Kidney tubule cell (primary cell): ENCODE measurements around the gene MED6.

Experiments used
- DNase-seq: peaks from one replicate; pipeline ENCODE4 v3.0.0-alpha.2; 2018; ENCODE audit warnings: low spot score

MED6 gene

DNA sequence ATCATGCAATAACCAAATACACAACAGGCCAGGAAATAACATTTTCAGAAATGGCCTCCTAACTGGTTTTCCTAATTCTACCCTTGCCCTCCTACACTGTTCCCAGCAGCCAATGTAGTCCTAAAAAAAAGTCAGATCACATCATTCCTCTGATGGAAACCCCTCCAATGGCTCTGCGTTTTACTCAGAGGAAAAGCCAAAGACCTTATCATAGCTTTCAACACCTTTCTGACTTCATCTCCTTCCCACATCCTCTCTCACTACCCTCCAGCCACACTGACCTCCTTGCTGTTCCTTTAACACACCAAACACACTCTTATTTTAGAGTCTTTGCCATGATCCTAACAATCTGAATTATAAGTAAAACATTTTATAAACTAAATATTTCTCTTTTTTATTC is 1.1 kb downstream of the MED6 start:
- no peak for DNase-seq

DNA sequence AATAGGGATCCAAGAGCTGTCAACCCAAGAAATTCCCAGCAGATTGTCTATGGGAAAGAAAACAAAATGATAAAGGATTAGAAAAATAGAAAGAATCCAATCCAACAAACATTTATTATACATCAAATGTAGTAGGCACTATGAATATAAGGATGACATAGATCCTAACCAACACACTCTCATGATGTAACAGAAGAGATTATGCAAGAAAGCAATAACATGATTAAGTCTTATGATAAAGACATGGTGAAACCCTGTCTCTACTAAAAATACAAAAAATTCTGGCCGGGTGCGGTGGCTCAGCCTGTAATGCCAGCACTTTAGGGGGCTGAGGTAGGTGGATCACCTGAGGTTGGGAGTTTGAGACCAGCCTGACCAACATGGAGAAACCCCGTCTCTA is 2.7 kb downstream of the MED6 start:
- no peak for DNase-seq

GRCh38 chr14:70595443-70596185 is 4.8 kb downstream of the MED6 start:
- DNase-seq, result no peak

DNA sequence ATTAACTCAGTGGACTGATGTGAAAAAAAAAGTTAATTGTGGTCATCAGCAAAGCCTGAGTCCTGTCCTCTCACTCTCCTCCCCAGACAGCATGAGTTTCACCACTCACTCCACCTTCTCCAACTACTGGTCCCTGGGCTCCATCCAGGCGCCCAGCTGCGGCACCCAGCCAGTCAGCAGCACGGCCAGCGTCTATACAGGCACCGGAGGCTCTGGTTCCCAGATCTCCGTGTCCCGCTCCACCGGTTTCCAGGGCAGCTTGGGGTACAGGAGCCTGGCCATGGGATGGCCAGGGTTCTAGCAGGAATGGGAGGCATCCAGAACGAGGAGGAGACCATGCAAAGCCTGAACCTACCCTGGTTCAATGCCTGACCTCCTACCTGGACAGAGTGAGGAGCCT is 6.0 kb downstream of the MED6 start:
- DNase-seq, result no peak

DNA sequence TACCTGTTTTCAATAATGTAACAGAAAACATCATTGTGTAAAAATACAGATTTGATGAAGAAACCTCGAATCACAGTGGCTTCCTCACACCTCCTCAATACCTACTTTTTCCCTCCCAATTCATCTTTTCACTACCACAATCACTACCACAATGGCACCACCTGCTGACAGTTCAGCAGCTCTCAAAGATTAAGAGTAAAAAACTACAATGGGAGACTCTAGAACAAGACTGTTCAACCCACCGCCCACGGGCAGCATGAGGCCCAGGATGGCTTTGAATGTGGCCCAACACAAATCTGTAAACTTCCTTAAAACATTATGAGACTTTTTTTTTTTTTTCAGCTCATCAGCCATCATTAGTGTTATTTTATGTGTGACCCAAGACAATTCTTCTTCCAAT is 15.2 kb downstream of the MED6 start:
- DNase-seq, result no peak

GRCh38 chr14:70576891-70577290 is 23.6 kb downstream of the MED6 start:
- no peak for DNase-seq

DNA sequence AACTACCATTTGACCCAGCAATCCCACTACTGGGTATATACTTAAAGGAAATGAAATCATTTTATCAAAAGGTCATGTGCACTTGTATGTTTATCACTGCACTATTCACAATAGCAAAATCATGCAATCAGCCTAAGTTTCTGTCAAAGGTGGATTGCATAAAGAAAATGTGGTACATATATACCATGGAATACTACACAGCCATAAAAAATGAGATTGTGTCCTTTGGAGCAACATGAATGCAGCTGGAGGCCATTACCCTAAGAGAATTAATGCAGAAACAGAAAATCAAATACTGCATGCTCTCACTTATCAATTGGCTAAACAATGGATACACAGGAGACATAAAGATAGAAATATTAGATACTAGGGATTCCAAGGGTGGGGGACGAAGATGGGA is 27.4 kb downstream of the MED6 start:
- no peak for DNase-seq

GRCh38 chr14:70571139-70571538 is 29.3 kb downstream of the MED6 start:
- no peak for DNase-seq

DNA sequence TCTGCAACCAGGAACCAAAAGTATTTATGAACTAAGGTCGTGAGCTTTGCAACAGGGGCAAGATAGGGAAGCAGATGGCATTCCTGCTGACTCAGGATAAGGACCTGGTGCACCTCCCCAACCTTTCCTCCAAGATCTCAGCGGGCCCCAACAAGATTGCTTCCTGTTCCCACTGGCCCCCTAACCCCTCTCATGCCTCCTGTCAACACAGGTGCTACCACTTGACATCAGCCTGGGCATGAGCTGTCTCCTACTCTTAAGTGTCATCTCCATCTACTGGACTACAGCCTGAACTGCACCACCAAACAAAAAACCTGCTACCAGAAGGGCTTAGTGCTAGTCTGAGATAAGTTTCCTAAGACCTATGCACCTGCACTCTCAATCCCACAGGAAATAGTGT is 32.7 kb downstream of the MED6 start:
- DNase-seq, result peak; percentile 55

DNA sequence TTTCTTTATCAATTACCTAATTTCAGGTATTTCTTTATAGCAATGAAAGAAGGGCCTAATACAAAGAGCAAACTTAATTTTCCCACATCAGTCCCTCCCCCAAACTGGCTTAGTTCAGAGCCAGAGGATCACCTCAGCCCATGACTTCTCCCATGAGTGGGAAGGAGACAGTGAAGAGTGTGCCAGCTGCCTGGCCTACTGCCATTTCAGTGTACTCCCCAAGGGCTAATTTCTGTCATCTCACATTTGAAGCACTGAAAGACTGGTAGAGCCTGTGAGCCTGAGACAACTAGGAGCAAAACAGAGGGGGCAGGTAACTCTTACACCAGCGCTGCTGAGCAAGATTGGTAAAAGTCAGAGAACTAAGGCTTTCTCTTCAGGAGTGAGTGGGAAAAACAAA is 36.6 kb downstream of the MED6 start:
- DNase-seq, result no peak

DNA sequence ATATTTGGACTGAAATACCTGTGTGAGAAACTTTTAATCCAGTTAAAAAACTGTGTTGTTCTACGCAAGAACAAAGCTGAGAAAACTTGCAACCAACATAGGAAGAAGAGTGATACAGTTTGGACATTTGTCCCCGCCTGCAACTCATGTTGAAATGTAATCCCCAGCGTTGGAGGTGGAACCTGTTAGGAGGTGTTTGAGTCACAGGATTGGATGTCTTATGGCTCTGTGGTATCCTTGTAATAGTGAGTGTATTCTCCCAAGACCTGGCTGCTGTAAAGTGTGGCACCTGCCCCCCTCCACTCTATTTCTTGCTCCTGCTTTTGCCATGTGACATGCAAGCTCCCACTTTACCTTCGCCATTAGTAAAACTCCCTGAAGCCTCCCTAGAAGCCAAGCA is 37.0 kb downstream of the MED6 start:
- DNase-seq, result no peak

- no peak for DNase-seq
Measured at GRCh38 chr14:70558356-70558755, 42.1 kb downstream of the MED6 start.

- DNase-seq, result peak; percentile 29
Measured at GRCh38 chr14:70555890-70556289, 44.6 kb downstream of the MED6 start.

DNA sequence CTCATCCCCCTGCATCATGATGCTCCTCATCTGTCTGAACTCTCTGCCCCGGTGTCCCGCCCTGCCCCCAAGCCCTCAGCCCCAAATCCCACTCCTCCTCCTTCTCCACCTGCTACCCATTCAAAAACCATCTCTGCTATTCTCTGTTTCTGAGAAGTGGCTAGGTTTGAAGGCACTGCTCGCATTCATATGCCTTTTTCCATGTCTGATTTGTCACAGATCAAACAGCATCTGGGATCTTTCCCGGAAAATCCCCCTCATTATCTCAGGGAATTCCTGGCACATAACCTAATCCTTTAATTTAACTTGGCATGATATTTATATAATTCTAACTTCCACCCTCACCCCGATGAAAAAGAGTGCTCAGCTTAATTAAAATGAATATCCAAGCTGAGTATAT is 62.4 kb downstream of the MED6 start:
- no peak for DNase-seq

GRCh38 chr14:70536830-70537229 is 63.6 kb downstream of the MED6 start:
- peak; percentile 2 for DNase-seq

GRCh38 chr14:70534904-70535303 is 65.6 kb downstream of the MED6 start, which contains the start of gene ADAM20:
Gene ADAM20, minus strand, starts transcription at chr14:70535004. Its CDS starts 10,247 bp downstream, at chr14:70524757.
- DNase-seq, result no peak
